Stimulated activated naive CD4-positive, alpha-beta T cell (primary cell): Measurements from ENCODE around the gene NEFH.
"Not testable (repeated sequence)": the region's sequence is repeated elsewhere in the genome, so short reads cannot be mapped to it uniquely, and the experiment has no call there.

Experiments used
- DNase-seq, 6 experiments: peaks; one replicate each; lab custom pipeline; 2025; lab: John Stamatoyannopoulos, UW

Gene NEFH

DNA sequence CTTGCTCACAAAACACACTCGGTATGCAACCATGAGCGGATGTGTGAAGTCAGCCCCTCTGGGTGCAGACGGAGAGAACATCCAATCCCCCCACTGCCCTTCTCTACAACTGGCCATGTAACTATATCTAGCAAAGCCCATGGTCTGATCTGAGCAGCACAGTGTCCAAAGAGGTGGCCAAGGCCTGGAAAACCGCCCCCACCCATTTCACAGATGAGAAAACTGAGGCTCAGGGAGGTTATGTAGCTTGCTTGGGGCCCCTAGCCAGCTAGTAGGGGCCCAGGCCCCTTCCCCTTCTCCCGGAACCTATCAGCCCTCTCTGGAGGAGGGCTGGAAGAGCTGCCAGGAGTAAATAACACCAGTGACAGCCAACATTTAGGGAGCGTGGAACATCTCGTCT is 15.4 kb upstream of the NEFH start:
- no peak for DNase-seq

DNA sequence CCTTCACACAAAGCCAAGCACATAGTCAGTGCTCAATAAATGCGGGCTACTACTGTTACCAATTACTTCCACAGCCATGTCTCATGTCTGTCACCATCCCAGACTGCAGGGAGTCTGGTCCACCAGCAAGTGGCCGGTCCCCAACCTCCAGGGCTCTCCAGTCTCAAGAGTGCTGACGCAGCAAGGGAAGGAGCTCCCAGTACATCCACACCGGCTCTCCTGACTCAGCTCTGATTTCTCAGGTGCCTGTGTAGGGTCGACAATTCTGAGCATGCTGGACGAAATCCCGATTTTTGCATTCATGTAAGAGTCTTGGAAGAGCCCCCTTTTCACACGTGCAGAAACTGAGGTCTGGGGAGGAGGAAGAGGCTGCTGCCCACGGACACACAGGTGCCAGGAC is 10.3 kb upstream of the NEFH start:
- no peak for DNase-seq

GRCh38 chr22:29470159-29470855 is 9.7 kb upstream of the NEFH start:
- DNase-seq, result peak; percentile 26 to 77 (median 34)

DNA sequence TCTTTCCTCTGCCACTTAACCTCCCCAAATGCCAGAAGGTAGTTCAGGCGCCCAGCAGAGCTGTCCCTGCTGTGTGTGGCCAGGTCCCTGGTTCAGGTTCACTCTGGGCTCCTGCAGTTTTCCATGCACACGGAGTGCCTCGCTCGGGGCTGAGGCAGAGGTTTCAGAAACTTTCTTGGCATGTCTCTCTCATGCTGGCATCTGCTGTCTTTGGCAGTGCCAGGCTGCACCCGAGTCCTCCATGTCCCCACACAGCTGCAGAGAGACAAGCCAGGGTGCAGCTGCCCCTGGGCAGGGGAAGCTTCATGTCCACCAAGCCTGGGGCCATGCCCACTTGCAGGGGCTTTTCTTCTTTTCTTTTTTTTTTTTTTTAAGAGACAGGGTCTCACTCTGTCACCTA is 7.0 kb upstream of the NEFH start:
- no peak for DNase-seq

- no peak for DNase-seq
These were observed 4.5 kb upstream of the NEFH start for GRCh38 chr22:29475550-29475949.

GRCh38 chr22:29476116-29476515 is 3.9 kb upstream of the NEFH start:
- DNase-seq, result no peak

GRCh38 chr22:29477723-29478318 is 2.2 kb upstream of the NEFH start:
- no peak for DNase-seq

GRCh38 chr22:29478326-29479276 is 1.4 kb upstream of the NEFH start:
- DNase-seq, result peak in 3 of 6 experiments; percentile 2 to 29 (median 7)

DNA sequence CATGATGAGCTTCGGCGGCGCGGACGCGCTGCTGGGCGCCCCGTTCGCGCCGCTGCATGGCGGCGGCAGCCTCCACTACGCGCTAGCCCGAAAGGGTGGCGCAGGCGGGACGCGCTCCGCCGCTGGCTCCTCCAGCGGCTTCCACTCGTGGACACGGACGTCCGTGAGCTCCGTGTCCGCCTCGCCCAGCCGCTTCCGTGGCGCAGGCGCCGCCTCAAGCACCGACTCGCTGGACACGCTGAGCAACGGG is 169 bp downstream of the NEFH start:
- no peak for DNase-seq

- DNase-seq, result no peak
These were observed 670 bp downstream of the NEFH start for GRCh38 chr22:29480512-29481264.

DNA sequence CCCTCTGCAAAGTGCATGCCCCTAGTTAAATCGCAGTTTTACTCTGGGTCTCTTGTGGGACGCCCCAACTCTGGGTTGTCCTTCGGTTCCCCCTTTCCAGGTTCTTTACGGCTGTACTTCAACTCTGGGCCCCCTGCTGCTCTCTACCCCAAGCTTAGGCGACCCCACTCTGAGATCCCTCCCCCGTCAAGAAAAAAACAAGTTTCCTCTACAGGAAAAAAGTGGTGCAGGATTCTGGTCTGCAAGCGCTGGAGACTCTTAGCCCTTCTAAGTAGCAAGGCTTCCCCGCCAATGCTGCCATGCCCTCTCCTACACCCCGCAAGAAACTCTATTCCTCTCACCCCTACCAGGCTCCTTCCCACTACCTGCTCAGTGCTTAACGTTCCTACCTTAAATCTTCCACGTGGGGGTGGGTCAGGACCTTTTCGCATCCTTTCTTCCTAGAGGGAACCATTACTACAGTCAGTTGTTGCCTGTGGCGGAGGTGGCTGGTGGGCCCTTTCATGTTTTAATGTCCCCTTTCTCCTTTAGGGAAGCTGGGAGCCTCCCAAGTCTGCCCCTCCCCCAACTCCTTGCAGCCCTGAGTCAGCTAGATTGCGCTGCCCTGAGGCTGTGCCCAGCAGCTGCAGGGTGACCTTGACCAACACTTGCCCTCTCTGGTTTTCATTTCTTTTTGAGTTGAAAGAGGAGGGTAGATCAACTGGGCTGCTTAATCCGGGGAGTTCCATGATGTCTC is 1.4 kb downstream of the NEFH start:
- DNase-seq, result no peak

DNA sequence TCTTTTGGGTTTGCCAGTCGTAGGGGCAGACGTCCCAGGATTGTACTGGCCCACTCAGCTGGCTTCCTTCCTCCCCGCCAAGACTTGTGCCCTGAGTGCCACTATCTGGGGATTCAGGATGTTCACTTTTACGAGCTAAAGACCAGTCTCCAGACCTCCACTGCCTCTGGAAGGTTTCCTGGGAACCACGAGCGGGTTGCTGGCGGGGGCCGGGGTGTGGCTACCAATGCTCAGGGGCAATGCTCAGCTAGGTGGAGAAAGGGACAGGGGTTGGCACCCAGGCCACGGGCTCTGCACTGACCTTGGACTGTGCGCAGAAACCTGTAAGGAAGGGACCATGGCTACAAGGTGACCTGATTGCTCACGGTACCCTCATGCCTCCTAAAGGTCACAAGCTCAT is 2.2 kb downstream of the NEFH start:
- no peak for DNase-seq

DNA sequence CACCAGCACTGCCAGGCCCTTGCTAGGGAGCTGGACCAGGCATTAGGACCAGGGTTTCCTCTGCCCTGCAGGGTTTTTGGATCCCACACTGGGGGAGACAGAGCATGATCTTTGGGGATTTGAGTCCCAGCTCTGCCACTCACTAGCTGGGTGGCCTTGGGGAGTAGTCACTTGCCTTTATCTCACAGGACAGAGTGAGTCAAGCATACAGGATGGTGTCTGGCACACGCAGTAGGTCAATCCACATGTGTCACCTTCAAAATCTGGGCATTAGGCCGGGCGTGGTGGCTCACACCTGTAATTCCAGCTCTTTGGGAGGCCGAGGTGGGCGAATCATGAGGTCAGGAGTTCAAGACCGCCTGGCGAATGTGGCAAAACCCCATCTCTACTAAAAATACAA is 2.7 kb downstream of the NEFH start:
- no peak for DNase-seq

- no peak for DNase-seq
These were observed 3.2 kb downstream of the NEFH start for GRCh38 chr22:29483254-29483653.

DNA sequence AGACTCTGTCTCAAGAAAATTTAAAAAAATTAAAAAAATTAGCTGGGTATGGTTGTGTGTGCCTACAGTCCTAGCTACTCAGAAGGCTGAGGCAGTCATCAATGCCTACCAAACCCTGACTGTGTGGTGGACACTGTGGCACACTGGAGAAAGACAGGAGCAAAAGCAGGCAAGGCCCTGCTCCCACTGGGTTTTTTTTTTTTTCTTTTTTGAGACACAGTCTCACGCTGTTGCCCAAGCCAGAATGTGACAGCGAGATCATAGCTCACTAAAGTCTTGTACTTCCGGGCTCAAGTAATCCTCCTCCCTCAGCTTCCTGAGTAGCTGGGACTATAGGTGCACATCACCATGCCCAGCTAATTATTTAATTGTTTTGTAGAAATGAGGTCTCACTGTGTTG is 4.6 kb downstream of the NEFH start:
- DNase-seq, result no peak

DNA sequence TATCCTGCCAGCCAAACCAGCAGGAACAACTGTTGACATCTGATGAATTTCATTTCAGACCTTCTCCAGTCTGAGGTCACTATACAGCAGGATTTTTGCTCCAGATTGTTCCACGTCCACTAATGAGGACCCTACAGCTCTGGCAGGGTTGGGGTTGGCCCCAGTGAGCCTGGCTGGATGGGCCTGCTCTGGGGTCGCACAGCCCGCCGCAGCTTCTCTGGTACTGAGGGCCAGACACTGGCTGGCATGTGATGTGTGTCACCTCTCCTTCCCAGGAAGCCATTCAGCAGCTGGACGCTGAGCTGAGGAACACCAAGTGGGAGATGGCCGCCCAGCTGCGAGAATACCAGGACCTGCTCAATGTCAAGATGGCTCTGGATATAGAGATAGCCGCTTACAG is 5.4 kb downstream of the NEFH start:
- no peak for DNase-seq

DNA sequence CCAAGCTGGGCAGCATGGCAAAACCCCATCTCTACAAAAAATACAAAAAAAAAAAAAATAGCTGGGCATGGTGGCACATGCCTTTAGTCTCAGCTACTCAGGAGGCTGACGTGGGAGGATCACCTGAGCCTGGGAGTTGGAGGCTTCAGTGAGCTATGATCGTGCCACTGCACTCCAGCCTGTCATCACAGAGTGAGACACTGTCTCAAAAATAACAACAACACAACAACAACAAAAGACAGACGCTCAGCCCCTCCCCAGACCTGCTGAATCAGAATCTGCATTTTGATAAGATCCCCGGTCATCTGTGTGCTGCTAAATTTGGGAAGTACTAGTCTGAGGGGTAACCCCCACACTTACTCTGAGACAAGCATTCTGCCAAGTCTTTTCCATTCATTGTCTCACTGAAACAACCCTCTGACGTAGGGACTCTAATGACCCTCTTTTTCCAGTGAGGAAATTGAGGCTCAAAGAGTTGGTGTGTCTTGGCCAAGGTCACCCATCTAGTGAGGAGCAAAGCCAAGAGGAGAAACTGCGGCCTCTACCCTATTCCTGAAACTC is 7.5 kb downstream of the NEFH start:
- no peak for DNase-seq

GRCh38 chr22:29489127-29489780 is 9.2 kb downstream of the NEFH start:
- not testable (repeated sequence) for DNase-seq

DNA sequence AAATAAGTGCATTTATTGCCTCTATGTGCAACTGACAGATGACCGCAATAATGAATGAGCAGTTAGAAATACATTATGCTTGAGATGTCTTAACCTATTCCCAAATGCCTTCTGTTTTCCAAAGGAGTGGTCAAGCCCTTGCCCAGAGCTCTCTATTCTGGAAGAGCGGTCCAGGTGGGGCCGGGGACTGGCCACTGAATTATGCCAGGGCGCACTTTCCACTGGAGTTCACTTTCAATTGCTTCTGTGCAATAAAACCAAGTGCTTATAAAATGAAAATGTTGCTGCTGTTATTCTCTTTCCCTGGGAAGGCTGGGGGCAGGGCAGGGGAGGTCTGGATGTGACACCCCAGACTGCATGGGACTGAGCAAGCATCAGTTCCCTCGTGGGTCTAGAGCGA is 11.0 kb downstream of the NEFH start:
- DNase-seq, result no peak

DNA sequence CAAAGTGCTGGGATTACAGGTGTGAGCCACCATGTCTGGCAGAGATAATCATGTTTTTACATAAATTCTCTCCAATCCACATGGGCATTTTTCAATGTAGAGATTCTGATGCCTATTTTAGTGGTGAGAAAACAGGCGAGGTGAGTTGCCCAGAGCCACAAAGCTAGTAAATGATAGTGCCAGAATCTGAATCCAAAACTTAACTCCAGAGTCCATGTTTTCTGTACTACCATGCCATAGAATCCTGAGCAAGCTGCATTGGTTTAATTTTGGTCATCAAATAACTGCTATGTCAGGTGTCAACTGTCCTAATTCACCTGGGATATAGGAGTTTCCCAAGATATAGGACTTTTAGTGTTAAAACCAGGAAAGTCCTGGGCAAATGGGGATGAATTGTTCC is 13.6 kb downstream of the NEFH start:
- no peak for DNase-seq

DNA sequence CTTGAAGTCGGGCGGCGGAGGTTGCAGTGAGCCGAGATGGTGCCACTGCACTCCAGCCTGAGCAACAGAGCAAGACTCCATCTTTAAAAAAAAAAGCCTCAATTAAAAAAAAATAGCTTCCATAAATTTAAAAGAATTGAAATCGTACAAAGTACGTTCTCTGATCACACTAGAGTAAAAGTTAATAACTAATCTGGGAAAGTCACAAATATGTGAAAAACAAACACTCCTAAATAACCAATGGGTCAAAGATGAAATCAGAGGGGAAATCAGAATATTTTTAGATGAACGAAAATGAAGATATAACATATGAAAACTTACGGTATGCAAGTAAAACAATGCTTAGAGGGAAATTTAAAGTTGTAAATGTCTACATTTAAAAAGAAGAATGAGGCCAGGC is 19.8 kb downstream of the NEFH start:
- DNase-seq, result no peak
